Mucosa of gallbladder (tissue), 1 donor: ENCODE results near the gene MIGA2. TPM values are rescaled to one million over a fixed set of nuclear protein-coding genes. Genes with fewer than 3 reads are reported as not detected.
A peak's percentile ranks its signal among the peaks of the same experiment; 100 is the strongest.
"Not testable (repeated sequence)": the region's sequence is repeated elsewhere in the genome, so short reads cannot be mapped to it uniquely, and the experiment has no call there.

Experiments used
- DNase-seq: peaks from one replicate; pipeline ENCODE4 v3.0.0-alpha.2; 2020; ENCODE audit warnings: low spot score
- total RNA-seq: library from RNA; stranded (reverse); gene quantifications from one replicate; pipeline ENCODE4 v1.2.1, GENCODE V29; 2021
- donor health status: DM: no; HTN: no; CAD: no.

The MIGA2 gene
- total RNA-seq, 1 donor from 2014 or later, result 67.3 TPM

DNA sequence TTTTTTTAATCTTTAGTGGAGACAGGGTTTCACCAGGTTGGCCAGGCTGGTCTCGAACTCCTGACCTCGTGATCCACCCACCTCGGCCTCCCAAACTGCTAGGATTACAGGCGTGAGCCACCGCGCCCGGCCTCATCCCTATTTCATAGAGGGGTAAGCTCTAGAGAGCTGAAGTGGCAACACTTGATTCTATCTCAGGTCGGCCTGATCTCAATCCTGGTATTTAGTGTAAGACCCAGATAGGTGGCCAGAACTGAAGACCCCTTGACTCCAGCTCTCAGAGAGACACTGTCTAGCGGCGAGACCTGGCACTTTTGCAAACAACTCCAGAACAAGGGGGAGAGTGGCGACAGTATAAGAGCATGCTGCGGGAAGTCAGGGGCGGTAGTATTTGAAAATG, 588 bp upstream of the MIGA2 start:
- not testable (repeated sequence) for DNase-seq

DNA sequence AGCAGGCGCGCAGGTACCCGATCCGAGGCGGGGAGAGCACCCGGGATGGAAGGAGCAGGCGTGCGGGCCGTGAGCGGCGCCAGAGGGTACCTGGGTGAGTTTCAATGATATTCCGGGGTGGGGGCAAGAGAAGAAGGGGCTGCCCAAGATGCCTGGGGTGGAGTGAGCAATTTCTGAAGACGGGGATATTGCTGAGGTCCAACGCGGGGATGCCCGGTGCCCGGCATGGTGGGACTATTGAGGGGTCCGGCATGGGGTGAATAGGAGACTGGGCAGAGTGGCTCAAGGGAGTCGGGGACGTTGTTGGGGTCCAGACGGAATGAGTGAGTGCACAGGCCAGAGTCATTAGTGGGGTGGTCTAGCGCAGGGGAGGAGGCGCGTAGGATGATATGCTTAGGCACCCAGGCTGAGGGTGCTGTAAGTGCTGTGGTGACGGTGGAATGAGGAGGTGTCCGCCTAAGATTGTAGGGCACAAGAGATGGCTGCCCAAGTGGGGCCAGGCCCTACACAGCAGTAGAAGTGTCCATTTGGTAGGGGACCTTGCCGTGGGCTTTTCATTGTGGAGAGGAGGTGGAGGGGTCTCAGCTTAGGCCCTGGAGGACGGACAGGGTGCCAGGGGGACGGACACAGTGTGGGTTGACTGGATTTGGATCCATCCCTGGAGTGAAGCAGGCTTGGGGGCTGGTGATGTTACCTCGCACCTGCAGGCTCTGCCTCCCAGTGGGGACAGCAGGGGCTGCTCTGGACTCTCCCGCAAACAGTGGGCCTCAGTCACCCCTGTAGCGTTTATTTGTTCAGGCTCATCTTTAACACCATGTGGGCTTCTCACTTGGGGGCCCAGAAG, 719 bp downstream of the MIGA2 start:
- DNase-seq, result no peak

DNA sequence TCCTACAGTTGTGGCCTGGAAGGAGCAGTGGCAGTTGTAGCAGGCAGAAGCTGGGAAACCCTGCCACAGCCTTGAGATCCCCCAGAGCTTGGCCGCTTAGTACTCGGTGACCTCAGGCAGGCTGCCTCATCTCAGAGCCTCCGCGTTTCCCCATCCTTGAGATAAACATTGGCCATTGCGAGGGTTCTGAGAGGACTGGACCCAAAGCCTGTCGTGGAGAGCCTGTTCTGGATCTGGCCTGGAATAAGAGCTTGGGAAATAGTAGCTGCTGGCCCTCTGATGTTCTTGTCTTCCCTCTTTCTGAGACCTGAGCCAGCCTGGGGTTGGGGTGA, 1.3 kb downstream of the MIGA2 start:
- DNase-seq, result peak; percentile 51

DNA sequence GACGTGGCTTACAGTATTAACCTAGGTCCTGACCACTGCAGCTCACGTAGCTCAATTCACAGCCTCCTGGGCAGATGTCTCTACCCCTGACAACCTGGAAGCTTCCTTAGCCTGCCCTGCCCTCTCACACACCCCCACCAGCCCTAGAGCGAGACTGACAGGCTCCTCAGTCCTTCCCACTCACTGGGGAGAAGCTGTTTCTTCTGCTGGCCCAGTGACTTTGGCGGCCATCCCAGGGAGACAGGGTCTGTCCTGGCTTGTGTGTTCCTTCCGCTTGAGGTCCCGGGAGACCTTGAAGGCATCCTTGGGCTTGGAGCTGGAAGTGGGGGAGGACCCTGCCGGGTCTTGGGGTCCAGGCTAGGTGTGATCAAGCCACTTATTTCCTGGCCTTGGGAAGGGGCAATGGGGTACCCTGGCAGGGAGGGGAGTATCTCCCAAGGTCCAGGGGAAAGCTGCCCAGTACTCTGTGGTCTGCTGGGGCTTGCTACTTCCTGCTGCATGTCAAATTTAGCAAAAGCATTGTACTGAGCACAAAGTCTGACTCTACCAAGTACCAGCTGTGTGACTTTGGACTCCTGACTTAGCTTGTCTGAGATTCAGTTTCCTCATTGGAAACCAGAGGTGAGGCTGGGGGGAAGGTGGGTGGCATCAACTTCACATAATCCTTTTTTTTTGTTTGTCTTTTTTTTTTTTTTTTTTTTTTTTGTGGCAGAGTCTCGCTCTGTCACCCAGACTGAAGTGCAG, 1.9 kb downstream of the MIGA2 start:
- DNase-seq, result peak; percentile 18

DNA sequence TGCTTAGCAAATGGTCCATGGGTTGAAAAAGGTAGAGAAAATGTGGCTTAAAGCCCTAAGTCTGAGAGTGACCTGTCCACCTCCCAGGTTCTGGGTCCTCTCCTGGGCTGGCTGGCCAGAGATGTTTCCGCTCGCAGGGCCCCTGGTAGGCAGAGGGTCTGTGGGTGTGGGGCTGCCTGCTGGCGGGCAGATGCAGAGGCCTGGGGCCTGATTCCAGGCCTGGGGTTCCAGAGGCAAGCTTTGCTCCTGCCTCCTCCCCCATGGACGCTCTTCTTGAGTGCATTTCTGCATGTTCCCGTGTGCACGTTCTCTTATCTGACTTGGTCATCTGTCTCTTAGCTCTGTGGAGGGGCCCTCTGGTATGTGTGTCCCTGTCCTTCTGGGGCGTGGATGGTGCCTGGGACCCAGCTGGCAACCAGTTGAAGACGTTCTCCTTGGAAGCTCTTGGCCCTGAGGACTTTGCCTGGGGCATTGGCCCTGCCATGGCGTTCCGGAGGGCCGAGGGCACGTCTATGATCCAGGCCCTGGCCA, 3.8 kb downstream of the MIGA2 start:
- no peak for DNase-seq

DNA sequence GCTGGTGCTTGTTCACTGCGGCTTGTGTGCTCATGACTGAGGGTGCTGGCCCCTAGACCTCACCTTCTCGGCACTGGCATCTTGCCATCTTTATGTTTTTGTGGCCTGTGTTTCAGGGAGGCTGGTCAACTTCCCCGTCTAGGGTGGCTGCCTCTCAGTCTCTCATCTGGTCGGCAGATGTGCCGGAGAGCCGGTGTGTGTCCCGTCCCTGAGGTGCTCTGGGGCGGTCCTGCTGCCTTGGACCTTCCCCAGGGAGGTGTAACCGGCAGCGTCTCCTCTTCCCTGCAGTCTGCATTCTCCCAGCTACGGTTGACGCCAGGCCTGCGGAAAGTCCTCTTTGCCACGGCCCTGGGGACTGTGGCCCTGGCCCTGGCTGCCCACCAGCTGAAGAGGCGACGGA, 5.6 kb downstream of the MIGA2 start:
- no peak for DNase-seq

DNA sequence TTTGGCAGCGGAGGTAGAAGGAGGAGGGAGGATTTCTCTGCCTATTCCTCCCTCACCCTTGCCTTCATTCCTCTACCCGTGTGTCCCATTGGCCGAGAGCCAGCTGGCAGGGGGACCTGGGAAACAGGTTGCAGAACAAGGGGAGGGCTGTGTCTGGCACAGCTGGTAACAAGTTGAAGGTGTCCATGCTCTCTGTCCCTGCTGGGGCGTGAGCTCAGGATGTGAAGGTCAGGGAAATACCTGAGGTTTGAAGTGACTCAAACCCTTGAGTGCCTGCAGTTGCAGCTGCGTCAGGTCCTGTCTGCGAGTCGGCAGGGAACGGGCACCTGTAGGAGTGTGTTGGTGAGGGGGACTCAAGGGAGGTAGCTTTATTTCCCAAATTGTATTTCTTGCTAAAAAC, 16.2 kb downstream of the MIGA2 start:
- DNase-seq, result peak; percentile 94

DNA sequence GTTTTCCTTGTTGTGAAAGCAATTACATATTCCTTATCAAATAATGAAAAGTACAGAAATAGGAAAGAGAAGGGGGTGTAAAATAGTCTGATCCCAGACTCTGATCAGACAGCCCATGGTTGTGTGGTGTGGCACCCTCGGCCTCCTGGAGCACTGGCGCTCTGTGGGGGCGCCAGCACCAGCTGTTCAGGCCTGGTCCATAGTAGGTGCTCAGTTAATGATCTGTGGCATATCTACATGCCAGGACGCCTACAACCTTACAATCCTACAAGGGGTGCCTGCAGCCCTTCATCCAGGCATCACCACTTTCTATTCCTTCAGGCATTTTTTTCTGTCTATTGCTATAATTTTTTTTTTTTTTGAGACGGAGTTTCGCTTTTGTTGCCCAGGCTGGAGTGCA, 16.6 kb downstream of the MIGA2 start:
- no peak for DNase-seq

DNA sequence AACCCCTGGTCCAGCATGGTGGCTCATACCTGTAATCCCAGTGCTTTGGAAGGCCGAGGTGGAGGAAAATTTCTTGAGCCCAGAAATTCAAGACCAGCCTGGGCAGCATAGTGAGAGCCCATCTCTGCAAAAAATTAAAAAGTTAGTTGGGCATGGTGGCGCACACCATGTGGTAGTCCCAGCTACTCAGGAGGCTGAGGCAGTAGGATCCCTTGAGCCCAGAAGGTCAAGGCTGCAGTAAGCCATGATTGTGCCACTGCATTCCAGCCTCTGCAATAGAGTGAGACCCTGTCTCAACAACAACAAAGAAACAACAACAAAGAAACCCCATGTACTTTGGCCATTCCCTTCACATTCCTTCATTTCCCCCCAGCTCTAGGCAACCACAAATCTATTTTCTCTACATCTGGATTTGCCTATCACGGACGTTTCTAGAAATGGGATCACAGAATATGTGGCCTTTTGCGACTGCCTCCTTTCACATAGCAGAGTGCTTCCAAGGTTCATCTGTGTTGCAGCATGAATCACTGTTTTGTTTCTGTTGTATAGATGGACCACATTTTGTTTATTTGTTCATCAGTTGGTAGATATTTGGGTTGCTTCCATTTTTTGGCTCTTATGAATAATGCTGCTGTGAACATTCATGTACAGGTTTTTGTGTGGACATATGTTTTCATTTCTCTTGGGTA, 17.9 kb downstream of the MIGA2 start:
- DNase-seq, result no peak

DNA sequence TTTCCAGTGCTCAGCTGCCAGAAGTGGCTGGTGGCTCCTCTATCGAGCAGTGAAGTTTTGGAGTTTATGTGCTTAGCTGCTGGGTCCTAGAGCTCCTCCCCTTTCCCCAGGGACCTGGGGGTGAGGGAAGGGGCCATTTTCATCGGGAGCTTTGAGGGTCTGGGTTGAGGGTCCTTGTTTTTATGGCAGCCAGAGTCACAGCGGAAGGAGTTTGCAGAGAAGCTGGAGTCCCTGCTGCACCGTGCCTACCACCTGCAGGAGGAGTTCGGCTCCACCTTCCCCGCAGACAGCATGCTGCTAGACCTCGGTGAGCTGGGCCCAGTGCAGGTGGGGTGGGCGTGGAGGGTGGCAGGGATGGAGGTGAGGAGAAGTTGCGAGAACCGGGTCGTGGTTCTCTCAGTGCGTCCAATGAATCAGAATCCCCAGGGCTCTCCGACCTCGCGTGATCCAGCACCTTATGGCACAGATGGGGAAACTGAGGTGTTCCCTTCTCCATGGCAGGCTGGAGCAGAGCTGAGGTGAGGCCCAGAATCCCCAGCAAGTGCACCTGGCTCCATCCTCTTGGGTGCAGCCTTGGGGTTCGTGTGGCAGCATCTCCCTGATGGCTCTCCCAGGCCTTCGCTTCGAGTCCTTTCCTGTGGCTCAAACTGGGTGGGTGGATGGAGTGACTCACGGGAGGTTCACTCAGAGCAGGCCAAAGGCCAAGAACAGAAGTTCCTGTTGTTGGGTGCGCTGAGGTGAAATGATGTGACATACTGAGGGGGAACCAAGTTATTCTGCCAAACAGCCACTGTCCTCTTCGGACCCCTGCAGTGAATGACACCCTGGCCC, 22.8 kb downstream of the MIGA2 start:
- DNase-seq, result no peak

DNA sequence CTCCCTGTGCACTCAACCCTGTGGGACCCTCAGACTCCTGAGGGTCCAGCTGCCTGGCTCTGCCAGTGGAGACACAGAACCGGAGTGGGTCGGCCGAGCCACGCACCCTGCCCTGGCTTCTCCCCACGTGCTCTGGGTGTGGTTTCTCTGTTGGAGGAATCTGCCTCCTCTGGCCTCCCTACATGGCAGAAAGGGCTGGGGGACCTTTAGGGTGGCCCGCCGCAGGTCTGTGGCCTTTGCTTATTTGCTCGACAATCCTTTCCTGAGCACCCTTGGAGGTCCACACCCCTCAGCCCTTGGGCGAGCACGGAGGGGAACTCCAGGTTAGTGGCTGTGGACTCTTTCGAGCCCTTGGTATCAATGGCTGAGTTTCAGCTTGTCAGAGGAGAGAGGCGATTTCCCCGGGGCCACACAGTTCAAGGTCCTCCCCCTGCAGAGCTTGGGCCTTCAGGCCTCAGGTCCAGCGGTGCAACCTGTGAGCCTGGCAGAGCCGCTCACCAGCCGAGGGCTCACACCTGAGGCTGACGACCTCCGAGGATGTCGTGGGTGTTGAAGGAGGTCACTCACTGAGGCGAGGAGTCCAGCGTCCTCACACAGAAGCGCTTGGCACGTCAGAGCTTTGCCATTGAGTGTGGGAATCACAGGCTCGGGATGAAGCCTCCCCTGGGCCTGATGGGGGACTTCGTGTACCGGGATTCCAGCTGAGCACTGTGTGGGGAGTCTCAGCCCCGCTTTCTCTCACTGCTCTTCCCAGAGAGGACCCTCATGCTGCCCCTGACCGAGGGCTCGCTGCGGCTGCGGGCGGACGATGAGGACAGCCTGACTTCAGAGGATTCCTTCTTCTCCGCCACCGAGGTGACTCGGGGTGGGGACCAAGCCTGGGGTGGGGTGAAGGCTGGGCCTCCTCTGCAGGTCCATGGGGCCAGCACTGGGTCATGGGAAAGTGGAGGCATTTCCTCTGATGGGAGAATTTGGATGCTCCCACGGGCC, 23.7 kb downstream of the MIGA2 start:
- no peak for DNase-seq

DNA sequence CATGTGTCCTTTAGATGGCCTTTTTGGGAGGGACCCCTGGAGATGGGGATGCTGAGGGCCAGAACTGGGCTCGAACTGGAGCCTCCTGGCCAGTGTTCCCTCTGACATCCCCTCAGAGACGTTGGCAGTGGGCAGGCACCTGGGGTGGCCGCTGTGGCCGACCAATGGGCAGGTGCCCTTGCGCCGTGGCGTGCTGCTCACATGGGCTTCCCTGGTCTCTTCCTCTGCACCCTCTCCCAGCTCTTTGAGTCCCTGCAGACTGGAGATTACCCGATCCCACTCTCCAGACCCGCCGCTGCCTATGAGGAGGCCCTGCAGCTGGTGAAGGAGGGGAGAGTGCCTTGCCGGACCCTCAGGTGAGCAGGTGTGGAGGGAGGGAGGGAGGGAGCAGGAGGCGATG, 24.6 kb downstream of the MIGA2 start:
- no peak for DNase-seq

DNA sequence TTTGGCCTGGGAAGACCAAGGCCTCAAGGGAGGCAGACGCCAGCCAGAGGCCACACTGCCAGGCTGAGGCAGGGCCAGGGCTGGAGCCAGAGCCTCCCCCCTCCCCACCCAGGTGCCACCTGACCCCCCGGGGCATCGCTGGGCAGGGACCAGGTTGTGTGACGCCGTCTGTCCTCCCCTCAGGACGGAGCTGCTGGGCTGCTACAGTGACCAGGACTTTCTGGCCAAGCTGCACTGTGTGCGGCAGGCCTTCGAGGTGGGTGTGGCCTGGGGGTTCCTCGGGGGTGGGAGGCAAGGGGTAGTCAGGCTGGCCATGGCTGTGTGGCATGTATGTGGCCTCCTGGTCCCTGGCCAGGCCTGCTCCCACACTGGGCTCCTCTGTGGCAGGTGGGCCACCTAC, 26.6 kb downstream of the MIGA2 start:
- no peak for DNase-seq

DNA sequence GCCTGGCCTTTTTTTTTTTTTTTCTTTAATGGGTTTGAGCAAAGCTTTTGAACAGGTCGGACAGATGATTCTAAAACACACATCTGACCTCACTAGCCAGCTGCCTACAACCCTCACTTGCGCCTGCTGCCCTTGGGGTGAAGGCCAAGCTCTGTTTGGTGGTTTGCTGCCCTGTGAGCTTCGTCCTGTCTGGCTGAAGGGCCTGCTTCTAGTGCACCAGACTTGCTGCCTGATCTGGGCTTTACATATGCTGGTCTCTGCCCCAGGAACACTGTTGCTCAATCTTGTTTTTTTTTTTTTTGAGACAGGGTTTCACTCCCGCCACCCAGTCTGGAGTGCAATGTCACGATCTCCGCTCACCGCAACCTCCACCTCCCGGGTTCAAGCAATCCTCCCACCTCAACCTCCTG, 28.1 kb downstream of the MIGA2 start:
- DNase-seq, result no peak

DNA sequence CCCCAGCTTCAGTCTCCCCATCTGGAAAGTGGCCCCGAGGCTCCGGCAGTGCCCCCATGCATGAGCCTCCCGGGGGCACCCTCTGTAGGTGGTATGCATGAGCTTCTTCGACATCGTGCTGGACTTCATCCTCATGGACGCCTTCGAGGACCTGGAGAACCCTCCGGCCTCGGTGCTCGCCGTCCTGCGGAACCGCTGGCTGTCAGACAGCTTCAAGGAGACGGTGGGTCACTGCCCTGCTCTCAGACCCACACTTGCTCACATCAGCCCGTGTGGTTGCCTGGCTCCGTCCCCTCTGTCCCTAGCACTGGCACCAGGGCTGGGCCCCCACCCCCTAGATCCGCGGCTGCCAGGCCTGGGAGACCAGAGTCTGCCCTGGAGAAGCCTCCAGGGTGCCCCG, 31.7 kb downstream of the MIGA2 start:
- DNase-seq, result no peak

DNA sequence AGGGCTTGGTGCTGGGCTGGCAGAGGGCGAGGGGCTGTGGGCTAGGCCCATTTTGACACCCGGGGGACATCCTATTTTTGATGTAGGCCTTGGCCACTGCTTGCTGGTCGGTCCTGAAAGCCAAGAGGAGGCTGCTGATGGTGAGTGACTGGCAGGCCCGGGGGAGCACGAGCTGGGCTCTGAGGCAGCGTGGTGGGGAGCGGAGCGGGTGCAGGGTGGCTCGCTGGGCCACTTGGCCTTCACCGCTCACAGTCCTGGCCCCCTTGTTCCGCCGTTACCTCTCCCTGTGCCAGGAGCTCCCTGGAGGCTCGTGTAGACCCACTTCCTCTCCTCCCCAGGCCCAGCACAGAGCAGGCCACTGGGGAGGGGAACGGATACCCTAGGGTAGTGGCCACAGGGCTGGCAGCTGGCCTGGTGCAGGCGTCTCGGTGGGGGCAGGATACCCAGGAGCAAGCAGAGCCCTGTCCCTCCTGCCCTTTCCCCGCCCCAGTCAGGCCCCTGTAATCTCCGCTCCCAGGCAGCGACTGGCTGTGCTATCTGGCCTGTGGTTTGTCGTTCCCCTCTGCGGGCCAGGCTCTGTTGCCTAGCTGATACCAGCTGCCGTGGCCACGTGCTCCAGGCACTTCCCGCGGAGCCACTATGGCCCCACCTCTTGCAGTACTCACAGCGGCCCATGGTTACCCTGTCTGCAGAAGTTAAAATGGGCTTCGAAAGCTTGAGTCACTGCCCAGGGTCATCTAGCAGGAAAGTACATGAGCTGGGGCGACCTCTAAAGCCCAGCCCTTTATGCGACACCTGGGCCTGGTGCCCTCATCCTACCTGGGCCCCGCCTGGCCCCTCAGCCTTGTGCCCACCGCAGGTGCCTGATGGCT, 32.8 kb downstream of the MIGA2 start:
- peak; percentile 80 for DNase-seq

DNA sequence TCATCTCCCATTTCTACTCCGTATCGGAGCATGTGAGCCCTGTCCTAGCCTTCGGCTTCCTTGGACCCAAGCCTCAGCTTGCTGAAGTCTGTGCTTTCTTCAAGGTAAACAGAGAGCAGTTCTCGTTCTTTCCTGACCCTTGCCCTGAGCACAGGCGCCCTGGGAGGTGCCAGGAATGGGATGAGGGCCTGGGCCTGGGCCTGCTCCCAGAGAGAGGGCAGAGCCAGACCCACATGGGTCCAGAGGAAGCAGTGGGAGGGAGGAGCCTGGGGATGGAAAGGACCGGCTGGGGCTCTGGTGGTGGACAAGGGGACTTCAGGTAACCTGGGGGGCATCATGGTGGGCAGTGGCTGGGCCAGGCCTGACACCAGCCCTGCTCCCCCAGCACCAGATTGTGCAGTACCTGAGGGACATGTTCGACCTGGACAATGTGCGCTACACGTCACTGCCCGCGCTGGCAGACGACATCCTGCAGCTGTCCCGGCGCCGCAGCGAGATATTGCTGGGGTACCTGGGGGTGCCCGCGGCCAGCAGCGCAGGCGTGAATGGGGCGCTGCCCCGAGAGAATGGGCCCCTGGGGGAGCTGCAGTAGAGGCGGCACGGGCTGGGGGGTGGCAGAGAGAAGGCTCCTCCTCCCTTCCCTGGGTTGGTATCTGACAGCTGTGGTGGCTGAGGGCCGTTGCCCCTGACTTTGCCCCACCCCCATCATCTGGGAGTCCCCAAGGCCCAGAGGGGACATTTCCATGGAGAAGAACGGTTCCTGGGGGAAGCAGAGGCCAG, 33.6 kb downstream of the MIGA2 start:
- DNase-seq, result no peak

DNA sequence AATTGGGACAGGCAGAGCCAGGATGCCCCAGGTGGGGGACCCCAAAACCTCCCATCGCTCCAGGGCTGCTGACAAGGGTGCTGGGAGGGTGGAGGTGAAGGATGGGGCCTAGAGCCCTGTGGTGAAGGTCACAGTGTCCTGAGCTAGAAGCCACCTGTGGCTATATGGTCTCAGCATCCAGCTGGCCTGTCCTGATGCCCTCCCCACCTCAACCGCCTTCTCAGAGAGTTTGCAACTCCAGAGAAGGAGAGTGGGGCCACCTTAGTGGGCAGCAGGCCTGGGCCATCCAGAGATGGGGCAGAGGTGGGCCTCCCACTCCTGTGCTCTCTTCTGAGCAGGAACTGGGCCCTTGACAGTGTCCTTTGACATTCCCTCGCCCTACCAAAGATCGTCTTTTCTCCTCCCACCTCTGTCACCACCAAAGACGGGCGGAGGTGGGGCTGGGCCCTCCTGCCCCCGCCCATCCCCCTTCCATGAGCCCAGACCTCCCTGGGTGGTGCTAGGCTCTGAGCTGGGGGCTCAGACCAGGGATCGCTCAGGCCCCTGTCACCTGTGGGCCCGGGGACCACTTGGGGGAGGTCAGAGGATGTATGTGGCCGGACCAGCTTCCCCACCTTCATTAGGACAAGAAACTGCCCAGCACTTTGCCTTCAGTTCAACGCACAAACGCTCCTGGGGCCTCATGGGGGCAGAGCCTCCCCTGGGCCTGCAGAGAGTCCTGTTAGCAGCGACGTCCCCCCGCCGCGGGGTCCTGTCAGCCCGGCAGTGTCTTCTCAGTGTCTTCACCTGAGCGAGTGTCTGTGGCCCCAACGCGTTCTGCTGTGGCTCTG, 34.5 kb downstream of the MIGA2 start:
- DNase-seq, result no peak
